ENCODE results near the gene ZNF12.

Gene ZNF12

GRCh38 chr7:6650521-6651011 lies 56.2 kb downstream of the ZNF12 start:
- POLR2A ChIA-PET: no interaction called here
- CTCF ChIA-PET: no interaction called here
- DNase-seq (ENCODE audit: extremely low spot score): no peak
- TF ChIP-seq ZNF384 (IDR thresholded peaks at IDR 0.05) (no peak), SP1 (IDR thresholded peaks at IDR 0.05) (no peak), ELF4 (IDR thresholded peaks at IDR 0.05) (no peak), ARNT (IDR thresholded peaks at IDR 0.05) (no peak), CTBP1 (IDR thresholded peaks at IDR 0.05; ENCODE audit: borderline replicate concordance) (no peak), FOXA1 (IDR thresholded peaks at IDR 0.05) (no peak), TARDBP (IDR thresholded peaks at IDR 0.05) (no peak), LEF1 (IDR thresholded peaks at IDR 0.05; ENCODE audit: borderline replicate concordance) (no peak), FOXM1 (IDR thresholded peaks at IDR 0.05; ENCODE audit: borderline replicate concordance) (no peak)
- TF ChIP-seq, protein P1, sequence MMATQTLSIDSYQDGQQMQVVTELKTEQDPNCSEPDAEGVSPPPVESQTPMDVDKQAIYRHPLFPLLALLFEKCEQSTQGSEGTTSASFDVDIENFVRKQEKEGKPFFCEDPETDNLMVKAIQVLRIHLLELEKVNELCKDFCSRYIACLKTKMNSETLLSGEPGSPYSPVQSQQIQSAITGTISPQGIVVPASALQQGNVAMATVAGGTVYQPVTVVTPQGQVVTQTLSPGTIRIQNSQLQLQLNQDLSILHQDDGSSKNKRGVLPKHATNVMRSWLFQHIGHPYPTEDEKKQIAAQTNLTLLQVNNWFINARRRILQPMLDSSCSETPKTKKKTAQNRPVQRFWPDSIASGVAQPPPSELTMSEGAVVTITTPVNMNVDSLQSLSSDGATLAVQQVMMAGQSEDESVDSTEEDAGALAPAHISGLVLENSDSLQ (IDR thresholded peaks at IDR 0.05): no peak

DNA sequence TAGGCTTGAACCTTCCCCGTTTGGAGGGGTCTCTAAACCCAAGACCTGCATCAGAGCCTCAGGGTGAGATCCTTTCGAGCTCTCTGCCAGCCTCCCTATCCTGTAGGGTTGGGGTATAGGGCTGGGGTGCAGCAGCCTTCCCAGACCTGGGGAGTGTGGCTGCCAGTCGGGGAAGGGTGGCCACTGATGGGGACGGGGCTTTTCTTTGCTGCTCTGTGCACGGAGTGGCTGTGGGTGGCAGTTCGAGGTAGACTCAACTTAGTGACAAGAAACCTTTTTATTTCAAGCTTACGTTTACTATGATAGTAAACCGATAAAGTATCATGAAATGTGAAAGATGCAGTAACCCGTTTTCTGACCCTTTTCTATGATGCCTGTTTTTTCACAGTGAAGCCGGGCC lies 56.7 kb downstream of the ZNF12 start:
- no peak for DNase-seq (ENCODE audit: extremely low spot score)
- CTCF ChIA-PET: no interaction called here
- TF ChIP-seq LEF1 (IDR thresholded peaks at IDR 0.05; ENCODE audit: borderline replicate concordance) (no peak), FOXK2 (IDR thresholded peaks at IDR 0.05) (no peak), SUZ12 (IDR thresholded peaks at IDR 0.05) (no peak), SP1 (IDR thresholded peaks at IDR 0.05) (no peak), ZNF384 (IDR thresholded peaks at IDR 0.05) (no peak), ELF4 (IDR thresholded peaks at IDR 0.05) (no peak), FOXA1 (IDR thresholded peaks at IDR 0.05) (no peak), ARNT (IDR thresholded peaks at IDR 0.05) (no peak), HDGF (IDR thresholded peaks at IDR 0.05; ENCODE audit: borderline replicate concordance) (no peak), FOXM1 (IDR thresholded peaks at IDR 0.05; ENCODE audit: borderline replicate concordance) (no peak), NFRKB (IDR thresholded peaks at IDR 0.05) (no peak), CTBP1 (IDR thresholded peaks at IDR 0.05; ENCODE audit: borderline replicate concordance) (no peak)
- POLR2A ChIA-PET: interaction anchor here (1.4 kb wide), 1 partner anchor 14 kb away, joined by 3 read pairs; no protein-coding TSS in a partner anchor

DNA sequence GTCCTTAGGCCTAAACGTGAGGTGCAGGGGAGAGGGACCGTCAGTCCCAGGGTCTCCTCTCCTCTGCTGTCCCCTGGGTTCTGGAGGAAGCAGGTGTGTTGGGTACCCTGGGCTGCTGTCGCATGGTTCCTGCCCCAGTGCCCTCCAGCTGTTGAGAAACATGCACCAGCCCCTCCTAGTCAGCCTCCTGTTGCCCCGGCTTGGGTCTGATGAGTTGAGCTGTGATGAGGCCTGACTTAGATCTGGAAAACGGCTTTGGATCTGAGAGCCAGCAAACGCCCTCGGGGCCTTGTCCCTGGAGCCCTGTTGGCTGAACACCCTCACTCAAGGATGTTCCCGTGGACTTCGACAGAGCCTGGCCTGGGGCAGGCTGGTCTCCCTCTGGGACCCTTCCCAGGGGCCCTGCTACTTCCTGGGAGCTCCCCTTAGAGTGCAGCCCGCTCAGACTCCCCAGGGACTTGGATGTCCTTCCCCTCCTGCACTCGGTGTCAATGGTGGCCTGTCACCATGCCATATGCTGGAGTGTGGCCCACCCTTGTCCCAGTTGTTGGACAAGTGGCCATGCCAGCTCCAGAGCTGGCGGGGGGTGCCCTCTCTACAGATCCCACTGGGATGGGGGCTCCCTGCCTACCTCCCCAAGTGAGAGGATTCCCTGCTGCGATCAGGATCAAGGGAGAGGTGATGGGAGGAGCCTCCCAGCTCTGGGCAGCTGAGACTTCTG lies 57.3 kb downstream of the ZNF12 start:
- no peak for TF ChIP-seq TARDBP (IDR thresholded peaks at IDR 0.05)
- TF ChIP-seq FOXM1 (IDR thresholded peaks at IDR 0.05; ENCODE audit: borderline replicate concordance): no peak
- no peak for TF ChIP-seq HDGF (IDR thresholded peaks at IDR 0.05; ENCODE audit: borderline replicate concordance)
- no peak for TF ChIP-seq LEF1 (IDR thresholded peaks at IDR 0.05; ENCODE audit: borderline replicate concordance)
- TF ChIP-seq NFRKB (IDR thresholded peaks at IDR 0.05): no peak
- TF ChIP-seq ELF4 (IDR thresholded peaks at IDR 0.05): no peak
- no peak for TF ChIP-seq L3MBTL2 (conservative IDR thresholded peaks at IDR 0.05)
- no peak for TF ChIP-seq FOXK2 (IDR thresholded peaks at IDR 0.05)
- TF ChIP-seq, protein P1 (IDR thresholded peaks at IDR 0.05): no peak
- TF ChIP-seq SP1 (IDR thresholded peaks at IDR 0.05): no peak
- no peak for TF ChIP-seq CTBP1 (IDR thresholded peaks at IDR 0.05; ENCODE audit: borderline replicate concordance)
- TF ChIP-seq SUZ12 (IDR thresholded peaks at IDR 0.05): no peak
- TF ChIP-seq BHLHE40 (IDR thresholded peaks at IDR 0.05; ENCODE audit: borderline replicate concordance): no peak
- no peak for TF ChIP-seq ARNT (IDR thresholded peaks at IDR 0.05)
- no peak for TF ChIP-seq FOXA1 (IDR thresholded peaks at IDR 0.05)
- TF ChIP-seq ZNF384 (IDR thresholded peaks at IDR 0.05): no peak
- CTCF ChIA-PET: no interaction called here
- POLR2A ChIA-PET: interaction anchor here (1.4 kb wide), 1 partner anchor 13 kb away, joined by 3 read pairs; no protein-coding TSS in a partner anchor
- DNase-seq (ENCODE audit: extremely low spot score): no peak

- TF ChIP-seq SP1 (IDR thresholded peaks at IDR 0.05) (no peak), NFRKB (IDR thresholded peaks at IDR 0.05) (no peak), FOXM1 (IDR thresholded peaks at IDR 0.05; ENCODE audit: borderline replicate concordance) (no peak), ELF4 (IDR thresholded peaks at IDR 0.05) (no peak), LEF1 (IDR thresholded peaks at IDR 0.05; ENCODE audit: borderline replicate concordance) (no peak), TARDBP (IDR thresholded peaks at IDR 0.05) (no peak), BHLHE40 (IDR thresholded peaks at IDR 0.05; ENCODE audit: borderline replicate concordance) (no peak), FOXA1 (IDR thresholded peaks at IDR 0.05) (no peak), ZNF384 (IDR thresholded peaks at IDR 0.05) (no peak), ARNT (IDR thresholded peaks at IDR 0.05) (no peak), CTBP1 (IDR thresholded peaks at IDR 0.05; ENCODE audit: borderline replicate concordance) (no peak), L3MBTL2 (conservative IDR thresholded peaks at IDR 0.05) (no peak), SUZ12 (IDR thresholded peaks at IDR 0.05) (no peak), FOXK2 (IDR thresholded peaks at IDR 0.05) (no peak), HDGF (IDR thresholded peaks at IDR 0.05; ENCODE audit: borderline replicate concordance) (no peak)
- TF ChIP-seq, protein P1 (IDR thresholded peaks at IDR 0.05): no peak
- CTCF ChIA-PET: no interaction called here
- DNase-seq (ENCODE audit: extremely low spot score): no peak
- POLR2A ChIA-PET: interaction anchor here (1.4 kb wide), 1 partner anchor 13 kb away, joined by 3 read pairs; no protein-coding TSS in a partner anchor
Observed at GRCh38 chr7:6648815-6649104, 58.0 kb downstream of the ZNF12 start.

DNA sequence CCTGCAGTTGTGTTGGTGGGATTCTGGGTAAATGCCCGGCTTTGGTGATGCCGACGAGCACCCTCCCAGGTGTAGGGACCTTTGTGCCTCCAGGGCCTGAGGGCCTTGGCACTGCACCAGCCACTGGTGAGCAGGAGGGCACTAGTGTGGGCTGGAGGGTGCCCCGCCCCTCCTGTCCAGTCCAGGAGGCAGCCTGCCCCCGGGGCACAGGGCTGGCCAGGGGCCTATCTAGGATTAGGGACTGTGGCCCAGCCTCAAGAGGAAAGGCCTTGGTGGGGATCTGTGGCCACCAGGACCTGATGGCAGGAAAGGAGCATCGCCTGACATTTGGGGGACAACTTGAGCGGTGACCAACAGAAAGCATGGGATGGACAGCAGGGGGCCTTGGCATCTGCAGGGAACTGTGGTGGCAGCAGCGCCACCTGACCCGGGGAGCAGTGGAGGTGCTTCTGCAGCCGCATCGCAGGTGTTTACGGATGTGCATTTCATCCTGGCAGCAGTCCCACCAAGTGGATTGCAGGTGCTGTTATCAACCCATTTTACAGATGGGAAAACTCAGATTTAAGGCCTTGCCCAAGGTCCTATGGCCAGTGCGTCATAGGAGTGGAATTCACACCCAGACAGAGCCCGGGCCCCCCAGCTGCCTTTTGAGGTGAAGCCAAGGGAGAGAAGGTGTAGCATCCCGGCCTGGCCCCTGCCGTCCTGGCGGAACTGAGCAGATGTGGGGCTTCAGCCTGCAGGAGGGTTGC lies 58.5 kb downstream of the ZNF12 start:
- ChIA-PET POLR2A (interaction anchor here (1.4 kb wide), 1 partner anchor 12 kb away, joined by 3 read pairs; no protein-coding TSS in a partner anchor), CTCF (no interaction called here)
- TF ChIP-seq ELF4 (IDR thresholded peaks at IDR 0.05) (no peak), FOXK2 (IDR thresholded peaks at IDR 0.05) (no peak)
- DNase-seq (ENCODE audit: extremely low spot score): no peak
